Epithelial cell of proximal tubule (primary cell): ENCODE measurements around the gene STXBP5. TPM values are rescaled to one million over a fixed set of nuclear protein-coding genes. Genes with fewer than 3 reads are reported as not detected.

ENCODE experiments used
- DNase-seq: peaks from one replicate; pipeline ENCODE4 v3.0.0-alpha.2; 2011; ENCODE audit warnings: low read depth
- H3K4me3 ChIP-seq: 2 replicates; pipeline ENCODE4 v1.5.1; 2011; ENCODE audit warnings: low read depth, mild to moderate bottlenecking, low read length
- CTCF ChIP-seq: conservative IDR thresholded peaks from 2 replicates; pipeline ENCODE4 v1.5.1; 2012; ENCODE audit warnings: low read depth, mild to moderate bottlenecking, low read length
- total RNA-seq: library from RNA; depleted of rRNA; stranded (reverse); fragments of >200 nt; gene quantifications from 2 replicates; pipeline ENCODE4 v1.2.3, GENCODE V29; 2015

STXBP5 gene
- total RNA-seq, 1 donor from 2014 or later = 16.3 TPM

GRCh38 chr6:147285087-147285855 is 81.1 kb downstream of the STXBP5 start:
- TF ChIP-seq CTCF = peak; percentile 53
- no peak for DNase-seq
- H3K4me3 ChIP-seq = no peak overlapping the region

- TF ChIP-seq CTCF = no peak
- no peak overlapping the region for H3K4me3 ChIP-seq
- DNase-seq = no peak
Observed at GRCh38 chr6:147287869-147288271, 83.7 kb downstream of the STXBP5 start.

DNA sequence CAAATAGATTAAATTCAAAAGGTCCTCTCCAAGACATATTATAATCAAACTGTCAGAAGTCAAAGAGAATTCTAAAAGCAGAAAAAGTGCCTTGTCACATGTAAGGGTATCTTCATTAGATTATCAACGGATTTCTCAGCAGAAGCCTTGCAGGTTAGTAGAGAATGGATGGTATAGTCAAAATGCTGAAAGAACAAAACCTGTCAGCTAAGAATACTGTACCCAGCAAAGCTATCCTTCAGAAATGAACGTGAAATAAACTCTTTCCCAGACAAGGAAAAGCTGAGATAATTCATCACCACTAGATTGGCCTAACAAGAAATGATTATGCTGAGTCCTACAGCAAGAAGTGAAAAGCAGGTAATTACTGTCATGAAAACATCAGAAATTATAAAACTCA is 92.9 kb downstream of the STXBP5 start:
- TF ChIP-seq CTCF = no peak

GRCh38 chr6:147297663-147298316 is 93.6 kb downstream of the STXBP5 start:
- no peak overlapping the region for H3K4me3 ChIP-seq
- no peak for DNase-seq
- TF ChIP-seq CTCF = no peak

More for the DNA sequence above, 92.9 kb downstream of the STXBP5 start:
- H3K4me3 ChIP-seq = no peak overlapping the region
- no peak for DNase-seq

DNA sequence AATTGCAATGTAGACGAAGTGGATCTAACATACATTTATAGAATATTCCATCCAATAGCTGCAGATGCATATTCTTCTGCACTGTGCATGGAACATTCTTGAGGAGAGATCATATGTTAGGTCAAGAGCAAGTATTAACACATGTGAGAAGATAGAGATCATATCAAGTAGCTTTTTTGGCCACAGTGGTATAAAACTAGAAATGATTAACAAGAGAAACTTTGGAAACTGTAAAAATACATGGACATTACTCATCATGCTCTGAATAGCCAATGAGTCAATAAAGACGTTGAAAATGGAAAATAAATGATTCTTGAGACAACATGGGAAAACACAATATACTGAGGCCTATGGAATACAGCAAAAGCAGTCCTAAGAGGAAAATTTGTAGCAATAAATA is 94.2 kb downstream of the STXBP5 start:
- H3K4me3 ChIP-seq = no peak overlapping the region
- no peak for DNase-seq
- no peak for TF ChIP-seq CTCF

- TF ChIP-seq CTCF = no peak
- DNase-seq = no peak
- no peak overlapping the region for H3K4me3 ChIP-seq
Observed at GRCh38 chr6:147299035-147299434, 94.8 kb downstream of the STXBP5 start.
